Subcutaneous abdominal adipose tissue (tissue), 5 donors: ENCODE data around the gene SFSWAP.

Experiments
- H3K27ac ChIP-seq: one replicate; pipeline ENCODE4 v1.7.0; 2013; ENCODE audit warnings: low read depth, mild to moderate bottlenecking, inconsistent platforms, low read length, moderate library complexity
- H3K27me3 ChIP-seq, 5 donors: one replicate each; pipeline ENCODE4 v1.7.0; 2013; ENCODE audit warnings: low read length in 5 of 5, inconsistent platforms in 1 of 5; ENCODE audit not compliant: control insufficient read depth in 5 of 5, insufficient read depth in 4 of 5
- H3K36me3 ChIP-seq, 5 donors: one replicate each; pipeline ENCODE4 v1.7.0; 2013; ENCODE audit warnings: low read length in 5 of 5; ENCODE audit not compliant: control insufficient read depth in 5 of 5, insufficient read depth in 5 of 5
- H3K4me1 ChIP-seq, 5 donors: one replicate each; pipeline ENCODE4 v1.7.0; 2013; ENCODE audit warnings: low read length in 5 of 5, mild to moderate bottlenecking in 3 of 5, moderate library complexity in 1 of 5; ENCODE audit not compliant: control insufficient read depth in 5 of 5, insufficient read depth in 5 of 5
- H3K4me3 ChIP-seq, 5 donors: one replicate each; pipeline ENCODE4 v1.7.0; 2013; ENCODE audit warnings: low read length in 5 of 5, low read depth in 1 of 5
- H3K9ac ChIP-seq, 5 donors: one replicate each; pipeline ENCODE4 v1.7.0; 2013; ENCODE audit warnings: low read length in 5 of 5, mild to moderate bottlenecking in 4 of 5, moderate library complexity in 3 of 5
- H3K9me3 ChIP-seq, 5 donors: one replicate each; pipeline ENCODE4 v1.7.0; 2013; ENCODE audit warnings: low read length in 5 of 5; ENCODE audit not compliant: control insufficient read depth in 5 of 5
- donor health status: healthy.
- donor health status: healthy.
- donor health status: healthy.
- donor health status: healthy.
- donor health status: healthy.

The SFSWAP gene

DNA sequence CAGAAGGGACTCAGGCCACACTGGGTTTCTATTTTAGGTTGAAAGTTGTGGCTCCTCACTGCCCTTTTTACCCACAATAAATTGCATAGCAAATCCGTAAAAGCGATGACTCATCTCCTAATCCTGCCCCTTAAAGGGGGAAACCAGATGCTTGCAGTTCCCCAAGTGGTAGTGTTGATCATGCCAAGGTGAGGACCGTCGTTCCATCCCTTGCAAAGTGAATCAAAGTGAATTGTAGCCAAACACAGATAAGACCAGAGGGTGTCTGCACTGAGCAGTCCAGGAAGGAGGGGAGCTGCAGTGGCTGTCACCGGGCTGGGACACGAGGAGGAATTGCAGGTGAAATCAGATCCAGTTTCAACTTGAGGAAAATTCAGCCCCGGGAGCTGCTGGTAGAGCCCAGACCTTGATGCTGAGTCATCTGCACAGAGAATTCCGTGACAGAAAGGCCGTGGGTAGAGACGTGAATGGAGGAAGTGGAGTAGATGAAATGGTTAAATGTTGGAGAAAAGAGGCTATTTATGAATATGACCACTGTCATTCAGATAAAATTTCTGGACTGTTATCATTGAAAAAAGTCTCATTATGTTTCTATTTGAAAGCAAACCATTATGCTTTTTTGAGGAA lies 73.1 kb downstream of the SFSWAP start:
- H3K4me3 ChIP-seq = no peak overlapping the region
- no peak overlapping the region for H3K9ac ChIP-seq
- peaks cover 0 to 11% (median 0%) of the 10 kb centered on the region in 5 donors for H3K4me1 ChIP-seq
- no peaks in the 10 kb centered on the region for H3K27me3 ChIP-seq
- H3K36me3 ChIP-seq = peaks cover 7 to 78% (median 64%) of the 10 kb centered on the region in 5 donors
- no peaks in the 10 kb centered on the region for H3K9me3 ChIP-seq
- H3K27ac ChIP-seq = no peak overlapping the region

DNA sequence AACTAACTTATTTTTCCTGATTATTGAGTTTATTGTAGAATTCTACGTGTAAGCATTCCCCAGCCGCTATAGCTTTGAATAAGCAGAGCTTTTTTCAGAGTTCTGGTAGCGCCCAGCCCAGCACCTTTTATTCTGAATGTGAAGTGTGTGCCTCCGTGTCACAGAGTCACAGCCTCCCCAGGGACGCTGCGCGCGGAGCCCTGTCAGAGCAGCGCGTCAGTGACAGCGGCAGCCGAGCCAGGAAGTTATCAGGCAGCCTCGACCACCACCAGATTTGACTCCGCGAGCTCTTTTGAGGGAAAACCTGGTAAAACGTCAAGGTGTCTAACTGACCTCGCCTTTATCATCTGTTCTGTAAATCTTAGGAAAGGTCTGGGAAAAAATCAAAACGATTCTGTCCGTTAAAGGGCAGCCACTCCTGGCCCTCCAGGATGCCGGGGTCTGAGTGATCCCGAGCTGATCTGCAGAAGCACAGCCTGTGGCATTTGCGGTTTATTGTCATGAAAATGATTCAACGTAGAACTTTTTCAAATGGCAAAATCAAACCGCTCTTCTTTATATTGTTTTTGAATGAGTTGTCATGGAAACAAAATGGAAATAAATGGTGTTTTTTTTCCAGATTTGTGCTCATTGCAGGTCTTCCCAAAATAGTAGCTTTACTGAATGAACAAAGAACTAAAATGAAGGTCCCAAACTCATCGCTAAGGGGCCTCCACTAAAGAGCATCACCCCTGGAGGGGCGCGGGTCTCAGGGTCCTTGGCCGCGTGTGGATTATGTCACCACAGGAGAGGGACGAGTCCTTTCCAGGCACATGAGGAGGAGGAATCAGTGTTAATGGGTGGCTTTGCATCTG lies 74.2 kb downstream of the SFSWAP start:
- Histone ChIP-seq H3K9ac (no peak overlapping the region), H3K9me3 (no peaks in the 10 kb centered on the region), H3K36me3 (peaks cover 7 to 78% (median 68%) of the 10 kb centered on the region in 5 donors), H3K27ac (no peak overlapping the region), H3K4me1 (peaks cover 0 to 11% (median 0%) of the 10 kb centered on the region in 5 donors), H3K27me3 (no peaks in the 10 kb centered on the region), H3K4me3 (no peak overlapping the region)

DNA sequence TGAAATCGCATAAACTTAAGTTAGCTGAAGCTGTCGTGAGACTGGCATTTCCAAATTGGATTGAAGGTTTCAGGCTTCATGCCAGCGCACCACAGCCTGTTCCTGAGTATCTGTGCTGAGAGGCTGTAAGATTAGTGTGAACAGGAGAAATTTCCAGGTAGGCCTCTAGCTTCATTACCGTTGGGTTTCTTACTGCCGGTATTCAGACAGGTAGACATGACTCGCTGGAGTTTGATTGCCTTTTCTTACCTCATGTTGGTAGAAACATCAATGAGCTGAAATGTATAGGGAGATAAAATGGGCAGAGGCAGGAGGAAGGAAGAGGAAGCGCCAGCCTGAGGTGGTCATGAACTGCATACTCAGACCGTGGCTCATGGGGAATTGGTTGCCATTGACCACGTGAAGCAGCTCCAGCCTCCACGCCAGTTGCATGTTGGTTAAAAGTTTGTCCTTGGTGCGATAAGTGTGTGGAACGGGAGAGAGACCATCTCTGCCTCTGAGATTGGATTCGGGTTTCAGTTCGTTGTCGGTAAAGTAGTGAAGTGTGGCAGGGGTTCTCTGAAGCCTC lies 75.0 kb downstream of the SFSWAP start:
- Histone ChIP-seq H3K4me1 (peaks cover 0 to 11% (median 0%) of the 10 kb centered on the region in 5 donors), H3K4me3 (no peak overlapping the region), H3K9me3 (no peaks in the 10 kb centered on the region), H3K9ac (no peak overlapping the region), H3K27me3 (no peaks in the 10 kb centered on the region), H3K36me3 (peaks cover 9 to 78% (median 67%) of the 10 kb centered on the region in 5 donors), H3K27ac (no peak overlapping the region)

DNA sequence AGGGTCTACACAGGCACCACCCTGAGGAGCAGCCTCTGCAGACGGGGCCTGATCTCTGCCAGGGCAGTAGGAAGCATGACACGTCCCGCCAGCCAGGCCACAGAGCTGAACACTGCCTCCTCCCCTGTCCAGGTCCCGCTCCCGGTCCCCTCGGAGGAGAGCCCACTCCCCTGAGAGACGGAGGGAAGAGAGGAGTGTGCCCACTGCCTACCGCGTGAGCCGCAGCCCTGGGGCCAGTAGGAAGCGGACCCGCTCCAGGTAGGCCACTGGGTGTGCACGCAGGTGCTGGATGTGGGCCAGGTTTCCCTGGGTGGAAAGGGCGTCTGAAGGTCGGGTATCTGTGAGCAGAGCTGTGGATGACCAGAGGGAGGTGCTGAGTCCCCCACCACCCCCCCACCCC lies 75.4 kb downstream of the SFSWAP start:
- Histone ChIP-seq H3K4me3 (no peak overlapping the region), H3K4me1 (peaks cover 0 to 11% (median 0%) of the 10 kb centered on the region in 5 donors), H3K27me3 (no peaks in the 10 kb centered on the region), H3K9me3 (no peaks in the 10 kb centered on the region), H3K36me3 (peaks cover 9 to 80% (median 66%) of the 10 kb centered on the region in 5 donors), H3K9ac (no peak overlapping the region), H3K27ac (no peak overlapping the region)

DNA sequence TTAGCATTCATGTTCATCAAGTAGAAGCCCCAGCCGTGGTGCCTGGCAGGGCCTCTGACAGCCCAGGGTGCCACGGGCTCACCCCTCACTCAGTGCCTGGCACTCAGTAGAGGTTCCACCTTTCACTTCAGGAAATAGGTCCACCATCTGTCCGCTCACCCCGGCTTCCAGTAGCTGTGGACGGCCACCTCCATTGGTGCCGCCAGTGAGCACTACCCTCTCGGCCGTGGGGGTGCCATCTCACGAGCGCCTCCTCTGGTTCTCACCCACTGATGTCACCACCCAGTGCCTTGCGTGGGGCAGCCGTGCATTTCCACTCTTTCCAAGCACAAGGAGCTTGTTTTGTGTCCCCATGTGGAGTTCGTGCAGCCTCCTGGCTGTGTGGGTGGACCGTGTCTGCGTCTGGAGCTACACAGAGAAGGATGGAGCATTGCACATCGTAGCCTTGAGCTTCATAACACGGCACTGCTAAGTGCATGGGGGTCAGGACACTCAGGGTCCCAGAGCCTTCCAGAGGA lies 76.3 kb downstream of the SFSWAP start:
- Histone ChIP-seq H3K4me3 (no peak overlapping the region), H3K36me3 (peaks cover 6 to 84% (median 68%) of the 10 kb centered on the region in 5 donors), H3K4me1 (peaks cover 0 to 4% (median 0%) of the 10 kb centered on the region in 5 donors), H3K27ac (no peak overlapping the region), H3K27me3 (no peaks in the 10 kb centered on the region), H3K9me3 (no peaks in the 10 kb centered on the region), H3K9ac (no peak overlapping the region)

DNA sequence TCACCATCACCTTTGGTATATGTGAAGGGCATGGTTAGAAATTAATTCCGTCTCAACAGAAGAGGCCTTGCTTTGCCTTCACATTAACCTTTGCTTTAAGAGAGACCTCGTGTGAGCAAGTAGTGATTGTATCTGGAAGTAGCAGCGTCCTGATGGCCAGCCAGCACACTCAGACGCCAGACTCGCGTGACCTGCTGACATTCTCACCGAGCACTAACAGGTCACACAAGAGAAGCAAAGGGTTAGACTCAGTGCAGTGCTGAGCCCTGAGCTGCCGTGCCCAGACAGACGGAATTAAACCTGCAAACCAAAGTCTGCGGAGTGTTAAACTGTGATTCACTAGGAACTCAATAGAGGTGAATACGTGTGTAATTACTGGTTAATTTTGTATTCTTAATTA lies 77.2 kb downstream of the SFSWAP start:
- H3K4me3 ChIP-seq = no peak overlapping the region
- H3K9ac ChIP-seq = no peak overlapping the region
- no peaks in the 10 kb centered on the region for H3K27me3 ChIP-seq
- H3K36me3 ChIP-seq = peaks cover 4 to 87% (median 72%) of the 10 kb centered on the region in 5 donors
- no peaks in the 10 kb centered on the region for H3K9me3 ChIP-seq
- no peak overlapping the region for H3K27ac ChIP-seq
- H3K4me1 ChIP-seq = peaks cover 0 to 9% (median 0%) of the 10 kb centered on the region in 5 donors

DNA sequence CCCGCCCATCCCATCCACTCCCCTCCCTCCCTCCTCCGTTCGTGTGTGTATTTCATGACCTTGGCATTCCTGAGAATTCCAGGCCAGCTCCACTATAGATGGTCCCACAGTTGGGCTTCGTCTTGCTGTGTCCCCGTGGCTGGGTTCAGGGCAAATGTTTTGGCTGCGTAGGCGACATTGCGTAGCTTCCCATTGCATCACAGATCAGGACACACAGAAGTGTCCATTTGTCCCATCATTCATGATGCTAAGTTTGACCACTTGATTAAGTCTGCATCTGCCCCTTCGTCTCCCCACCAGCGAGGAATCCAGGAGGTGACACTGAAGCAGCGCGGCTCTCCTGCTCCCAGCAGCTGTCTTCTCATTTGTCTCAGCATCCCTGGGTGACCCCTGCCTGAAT lies 78.7 kb downstream of the SFSWAP start:
- Histone ChIP-seq H3K27ac (no peak overlapping the region), H3K27me3 (no peaks in the 10 kb centered on the region), H3K9ac (no peak overlapping the region), H3K36me3 (peaks cover 4 to 96% (median 73%) of the 10 kb centered on the region in 5 donors), H3K4me1 (peaks cover 0 to 24% (median 0%) of the 10 kb centered on the region in 5 donors), H3K9me3 (no peaks in the 10 kb centered on the region), H3K4me3 (no peak overlapping the region)

DNA sequence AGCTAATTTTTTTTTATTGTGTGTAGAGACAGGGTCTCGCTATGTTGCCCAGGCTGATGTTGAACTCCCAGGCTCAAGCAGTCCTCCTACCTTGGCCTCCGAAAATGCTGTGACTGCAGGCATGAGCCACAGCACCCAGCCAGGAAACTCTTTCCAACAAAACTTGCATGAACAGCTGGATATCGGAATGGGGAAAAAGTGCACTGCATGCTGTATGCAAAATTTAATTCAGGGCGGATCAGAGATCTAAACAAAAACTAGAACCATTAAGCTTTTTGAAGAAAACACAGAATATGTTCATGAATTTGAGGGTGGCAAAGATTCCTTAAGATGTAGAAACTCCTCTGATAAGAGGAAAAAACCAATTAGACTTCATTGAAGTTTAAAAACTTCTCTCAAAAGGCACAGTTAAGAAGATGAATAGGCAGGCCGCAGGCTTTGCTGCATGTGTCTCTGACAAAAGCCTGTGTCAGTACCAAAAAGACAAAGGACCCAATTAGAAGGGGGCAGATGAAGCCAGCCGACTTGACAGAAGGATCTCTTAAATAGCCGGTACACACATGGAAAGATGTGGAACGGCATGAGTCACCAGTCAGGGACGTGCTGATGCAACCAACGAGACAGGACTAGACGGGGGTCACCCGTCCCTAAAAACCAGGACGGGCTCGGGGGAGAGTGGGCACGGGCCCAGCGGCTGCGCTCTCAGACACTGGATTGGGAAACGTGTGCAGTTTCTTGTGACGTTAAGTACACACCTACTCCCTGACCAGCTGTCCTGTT lies 82.5 kb downstream of the SFSWAP start:
- Histone ChIP-seq H3K36me3 (peaks cover 4 to 92% (median 59%) of the 10 kb centered on the region in 5 donors), H3K9me3 (no peaks in the 10 kb centered on the region), H3K4me3 (no peak overlapping the region), H3K9ac (peak overlapping the region in 1 of 5 donors; percentile 6), H3K27me3 (no peaks in the 10 kb centered on the region), H3K4me1 (peaks cover 0 to 28% (median 10%) of the 10 kb centered on the region in 5 donors), H3K27ac (no peak overlapping the region)

DNA sequence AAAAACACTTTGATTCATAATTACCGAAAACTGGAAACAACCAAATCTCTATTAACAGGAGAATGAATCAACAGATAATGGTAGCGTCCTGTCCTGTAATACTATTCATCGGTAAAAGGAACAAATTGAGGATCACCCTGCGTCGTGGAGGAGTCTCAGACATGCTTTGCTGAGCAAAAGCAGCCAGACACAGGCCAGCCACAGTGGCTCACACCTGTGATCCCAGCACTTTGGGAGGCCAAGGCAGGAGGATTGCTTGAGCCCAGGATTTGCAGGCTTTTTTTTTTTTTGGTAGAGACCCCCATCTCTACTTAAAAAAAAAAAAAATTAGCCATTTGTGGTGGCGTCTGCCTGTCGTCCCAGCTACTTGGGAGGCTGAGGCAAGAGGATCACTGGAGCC lies 83.2 kb downstream of the SFSWAP start:
- Histone ChIP-seq H3K4me1 (peaks cover 0 to 28% (median 10%) of the 10 kb centered on the region in 5 donors), H3K36me3 (peaks cover 4 to 92% (median 56%) of the 10 kb centered on the region in 5 donors), H3K9ac (no peak overlapping the region), H3K27me3 (no peaks in the 10 kb centered on the region), H3K4me3 (no peak overlapping the region), H3K9me3 (no peaks in the 10 kb centered on the region), H3K27ac (no peak overlapping the region)
